ENCODE results near the gene MTIF2.
A peak's percentile ranks its signal among the peaks of the same experiment; 100 is the strongest.
"Not testable (repeated sequence)": the region's sequence is repeated elsewhere in the genome, so short reads cannot be mapped to it uniquely, and the experiment has no call there.

Gene MTIF2

GRCh38 chr2:55268907-55269644 lies at the start of gene MTIF2:
TSS of gene MTIF2 (minus strand) at chr2:55269231. CDS start at chr2:55263858, 5,373 bp downstream.
- peak; percentile 85 for DNase-seq

- DNase-seq = no peak
Observed at GRCh38 chr2:55314985-55315384, 46.0 kb upstream of the MTIF2 start.

GRCh38 chr2:55311444-55311870 lies 42.4 kb upstream of the MTIF2 start:
- DNase-seq = no peak

GRCh38 chr2:55309446-55309845 lies 40.4 kb upstream of the MTIF2 start:
- DNase-seq = no peak

- DNase-seq = no peak
Observed at GRCh38 chr2:55302241-55302640, 33.2 kb upstream of the MTIF2 start.

- no peak for DNase-seq
Observed at GRCh38 chr2:55301277-55301676, 32.2 kb upstream of the MTIF2 start.

GRCh38 chr2:55296393-55296792 lies 27.4 kb upstream of the MTIF2 start:
- DNase-seq = no peak

- no peak for DNase-seq
Observed at GRCh38 chr2:55283083-55283482, 14.1 kb upstream of the MTIF2 start.

- DNase-seq = peak; percentile 87
Observed at GRCh38 chr2:55282110-55282917, 13.3 kb upstream of the MTIF2 start.

GRCh38 chr2:55280851-55281546 lies 12.0 kb upstream of the MTIF2 start:
- DNase-seq = not testable (repeated sequence)

- DNase-seq = not testable (repeated sequence)
Observed at GRCh38 chr2:55279859-55280424, 10.9 kb upstream of the MTIF2 start.

- DNase-seq = not testable (repeated sequence)
Observed at GRCh38 chr2:55279214-55279835, 10.3 kb upstream of the MTIF2 start.

- no peak for DNase-seq
Observed at GRCh38 chr2:55277310-55277709, 8.3 kb upstream of the MTIF2 start.

GRCh38 chr2:55274346-55274745 lies 5.3 kb upstream of the MTIF2 start:
- not testable (repeated sequence) for DNase-seq

- no peak for DNase-seq
Observed at GRCh38 chr2:55269645-55269990, 587 bp upstream of the MTIF2 start.

- no peak for DNase-seq
Observed at GRCh38 chr2:55268288-55268906, 634 bp downstream of the MTIF2 start.

GRCh38 chr2:55259586-55259985 lies 9.4 kb downstream of the MTIF2 start:
- DNase-seq = not testable (repeated sequence)

- no peak for DNase-seq
Observed at GRCh38 chr2:55252832-55253231, 16.2 kb downstream of the MTIF2 start.

- no peak for DNase-seq
Observed at GRCh38 chr2:55247025-55247424, 22.0 kb downstream of the MTIF2 start.

- no peak for DNase-seq
Observed at GRCh38 chr2:55245411-55245810, 23.6 kb downstream of the MTIF2 start.

GRCh38 chr2:55242617-55243016 lies 26.4 kb downstream of the MTIF2 start:
- DNase-seq = no peak

- DNase-seq = not testable (repeated sequence)
Observed at GRCh38 chr2:55241582-55241981, 27.4 kb downstream of the MTIF2 start.

Measured in activated CD4-positive, CD25-positive, alpha-beta regulatory T cell treated with anti-CD3 and anti-CD28 coated beads, Interleukin-2, amount 50 U/mL, for 72 hours (primary cell).